Activated CD4-positive, alpha-beta T cell treated with anti-CD3 and anti-CD28 coated beads for 24 hours (primary cell): Measurements from ENCODE around the gene CA10.

ENCODE experiments used
- DNase-seq, 2 donors: peaks; one replicate each; pipeline ENCODE4 v3.0.0-alpha.2; 2020; ENCODE audit warnings: low read depth in 2 of 2

CA10 gene

DNA sequence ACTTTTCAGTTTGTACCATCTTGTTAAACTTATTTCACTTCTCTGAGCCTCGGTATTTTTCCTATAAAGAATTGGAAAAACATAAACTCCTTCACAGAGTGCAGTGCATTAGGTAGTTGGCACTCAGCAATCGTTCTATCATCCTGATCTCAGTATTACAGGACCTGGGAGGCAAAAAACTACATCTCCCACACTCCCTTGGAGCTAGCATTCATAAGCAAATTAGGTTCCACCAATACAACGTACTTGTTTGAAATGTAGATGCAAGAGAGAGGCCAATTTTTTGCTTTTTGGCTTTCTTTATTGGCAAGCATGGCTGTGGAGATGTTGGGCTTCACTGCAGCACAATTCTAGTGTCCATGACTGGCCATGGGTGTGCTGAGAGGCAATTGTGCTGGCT, 285.2 kb downstream of the CA10 start:
- DNase-seq, result no peak

DNA sequence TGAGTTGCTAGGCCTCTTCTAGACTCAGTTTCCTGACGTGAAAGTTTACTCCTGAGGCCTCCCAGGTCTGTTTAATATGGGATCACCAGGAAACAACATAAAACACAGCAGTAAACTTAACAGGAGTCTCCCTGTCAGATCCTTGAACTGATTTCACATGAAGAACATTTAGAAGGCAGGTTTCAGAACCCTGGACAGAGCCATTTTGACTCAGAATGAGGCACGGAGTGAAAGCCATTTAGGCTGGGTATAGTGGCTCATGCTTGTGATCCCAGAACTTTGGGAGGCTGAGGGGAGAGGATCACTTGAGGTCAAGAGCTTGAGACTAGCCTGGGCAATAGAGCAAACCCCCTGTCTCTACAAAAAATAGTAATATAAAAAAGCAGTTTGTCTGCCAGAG, 289.1 kb downstream of the CA10 start:
- no peak for DNase-seq

DNA sequence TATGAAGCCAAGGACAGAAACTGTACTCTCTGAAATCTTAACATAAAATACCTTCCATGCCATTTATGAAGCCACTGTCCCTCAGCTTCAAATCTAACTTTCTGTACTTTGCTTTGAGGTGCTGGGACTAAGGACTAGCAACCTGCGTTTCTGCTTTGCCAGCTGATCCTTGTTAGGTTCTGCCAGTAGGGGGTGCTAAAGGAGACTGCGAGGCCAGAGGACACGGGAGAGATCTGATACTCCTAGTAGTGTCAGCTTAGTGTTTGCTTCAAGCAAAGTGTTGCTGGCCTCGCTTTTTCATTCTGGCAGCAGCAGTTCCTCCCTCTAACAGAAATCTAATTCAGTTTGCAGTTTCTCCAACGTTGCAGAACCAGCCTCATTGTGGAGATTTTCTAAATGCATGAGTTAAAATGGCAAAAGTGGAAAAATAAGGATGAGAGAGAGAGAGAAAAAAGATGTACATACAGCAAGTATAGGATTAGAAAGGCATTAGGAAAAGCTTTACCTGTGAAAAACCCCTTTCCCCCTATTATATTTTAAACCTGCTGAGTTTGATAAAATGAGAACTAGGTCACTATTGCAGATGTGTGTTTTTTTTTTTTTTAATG, 297.5 kb downstream of the CA10 start:
- DNase-seq, result no peak

DNA sequence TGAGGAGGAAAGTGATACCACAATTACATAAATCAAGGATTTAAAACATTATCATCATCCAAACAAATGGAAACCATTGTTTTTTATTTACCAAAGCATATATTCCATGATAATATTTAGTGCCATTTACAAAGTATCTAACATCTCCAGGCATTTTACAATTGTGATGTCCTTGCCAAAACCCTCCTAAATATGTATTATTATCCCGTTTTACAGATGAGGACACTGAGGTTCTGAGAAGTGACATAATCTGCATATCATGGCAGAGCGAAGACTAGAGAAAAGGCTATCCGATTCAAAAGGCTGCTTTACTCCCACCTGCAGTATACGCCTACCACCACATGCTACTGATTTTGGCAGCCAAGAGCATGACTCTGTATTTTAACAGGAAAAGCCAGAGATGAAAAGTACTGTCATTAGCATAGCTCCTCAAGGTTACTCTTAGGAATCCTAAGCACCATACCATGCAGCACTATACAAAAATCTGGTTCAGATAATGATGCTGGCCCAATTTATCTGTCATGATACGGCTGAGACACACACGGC, 301.4 kb downstream of the CA10 start:
- DNase-seq, result no peak

DNA sequence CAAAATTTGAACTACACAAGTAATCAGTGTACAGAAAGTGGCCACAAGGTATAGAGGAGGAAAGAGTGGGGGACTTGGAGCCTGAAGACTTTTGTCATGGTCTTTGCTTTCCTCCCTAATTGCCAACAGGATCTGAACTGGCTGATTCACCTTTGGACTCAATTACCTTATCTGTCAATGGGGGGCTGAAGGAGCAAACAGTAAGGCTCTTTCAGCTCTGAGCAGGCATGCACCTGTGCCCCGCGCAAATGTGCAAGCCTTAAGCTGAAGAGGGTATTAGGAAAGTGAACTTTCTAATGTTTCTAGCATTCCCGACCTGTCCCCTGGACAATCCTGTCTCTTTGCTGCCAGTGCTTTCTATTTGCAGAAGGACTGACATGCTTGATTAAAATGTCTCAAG, 302.7 kb downstream of the CA10 start:
- no peak for DNase-seq

DNA sequence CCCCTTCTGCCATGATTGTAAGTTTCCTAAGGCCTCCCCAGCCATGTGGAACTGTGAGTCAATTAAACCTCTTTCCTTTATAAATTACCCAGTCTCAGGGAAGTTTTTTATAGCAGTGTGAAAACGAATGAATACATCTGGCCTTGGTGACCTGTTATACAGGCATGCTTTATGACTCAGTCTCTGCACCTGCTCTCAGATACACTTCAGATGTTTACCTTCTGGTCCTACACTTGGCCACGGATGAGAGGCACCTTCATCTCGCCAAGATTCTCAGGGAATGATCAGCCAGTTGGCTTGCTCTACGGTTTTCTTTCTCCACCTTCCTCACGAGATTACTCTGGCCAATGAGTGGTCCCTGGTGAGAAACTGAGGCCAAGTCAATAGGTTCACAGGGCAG, 304.7 kb downstream of the CA10 start:
- DNase-seq, result no peak

DNA sequence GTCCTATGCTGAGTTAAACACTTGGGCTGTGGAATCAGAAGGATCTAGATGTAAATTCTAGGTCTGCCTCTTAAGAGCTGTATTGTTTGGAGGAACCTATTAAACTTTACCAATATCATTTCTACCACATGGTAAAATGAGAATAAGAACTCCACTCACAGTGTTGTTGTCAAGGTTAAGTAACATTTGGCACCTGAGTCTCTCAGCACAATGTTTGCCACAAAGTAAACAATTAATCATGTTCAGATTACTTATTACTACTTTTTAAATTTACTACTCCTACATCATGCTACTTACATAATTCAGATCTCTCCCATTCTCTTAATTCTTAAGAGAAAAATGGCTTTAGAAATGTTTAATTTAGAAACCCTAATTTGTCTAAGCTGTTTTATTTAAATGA, 305.9 kb downstream of the CA10 start:
- DNase-seq, result no peak

DNA sequence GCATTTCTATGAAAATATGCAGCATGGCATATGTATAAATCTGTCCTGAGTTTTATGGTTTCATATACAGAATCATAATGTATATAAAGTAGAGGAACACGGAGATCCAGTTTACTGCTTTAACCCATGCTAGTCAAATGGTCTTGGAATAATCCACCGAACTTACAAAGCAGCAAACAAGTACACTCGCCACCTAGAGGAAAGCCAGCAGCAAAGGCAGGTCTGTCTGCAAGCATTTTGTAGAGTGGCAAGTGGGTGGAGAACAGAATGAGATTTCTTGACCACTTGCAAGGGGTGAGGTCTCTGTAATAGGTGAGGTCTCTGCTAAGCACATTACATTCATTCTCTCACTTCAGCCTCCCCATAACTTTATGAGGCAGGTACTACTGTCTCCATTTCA, 308.3 kb downstream of the CA10 start:
- no peak for DNase-seq

DNA sequence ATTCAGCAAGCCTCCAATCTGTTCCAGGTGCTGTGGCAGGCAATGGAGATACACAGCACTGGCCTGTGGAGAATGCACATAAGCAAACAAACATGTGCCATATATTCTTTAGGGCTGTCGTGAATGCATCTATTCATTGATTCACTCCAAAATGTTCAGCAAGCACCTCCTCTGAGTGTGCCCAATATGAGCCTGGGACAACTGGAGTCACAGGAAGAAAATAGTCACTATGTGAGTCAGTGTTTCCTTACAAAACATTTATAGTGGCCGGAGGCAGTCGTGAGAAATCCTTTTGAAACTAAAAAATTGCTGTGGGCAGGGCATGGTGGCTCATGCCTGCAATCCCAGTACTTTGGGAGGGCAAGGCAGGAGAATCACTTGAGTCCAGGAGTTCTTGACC, 310.1 kb downstream of the CA10 start:
- DNase-seq, result no peak

DNA sequence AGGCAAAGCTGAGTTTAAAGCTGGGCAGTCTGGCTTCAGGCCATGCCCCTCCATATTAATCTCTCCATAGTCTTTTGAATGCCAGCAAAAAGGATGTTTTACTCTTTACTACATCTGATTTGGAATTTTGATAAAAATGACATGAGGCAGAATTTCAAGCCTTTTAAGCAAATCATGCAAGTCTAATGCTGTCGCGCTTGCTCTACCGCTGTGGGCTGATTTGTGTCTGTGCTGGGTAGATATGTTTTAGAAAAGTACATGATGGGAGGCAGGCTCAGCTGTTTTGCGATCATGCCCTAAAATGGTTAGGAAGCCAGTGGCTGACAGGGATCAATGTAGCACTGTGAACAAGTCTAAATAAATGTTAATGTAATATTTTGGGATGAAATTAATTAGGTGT, 311.9 kb downstream of the CA10 start:
- DNase-seq, result no peak

DNA sequence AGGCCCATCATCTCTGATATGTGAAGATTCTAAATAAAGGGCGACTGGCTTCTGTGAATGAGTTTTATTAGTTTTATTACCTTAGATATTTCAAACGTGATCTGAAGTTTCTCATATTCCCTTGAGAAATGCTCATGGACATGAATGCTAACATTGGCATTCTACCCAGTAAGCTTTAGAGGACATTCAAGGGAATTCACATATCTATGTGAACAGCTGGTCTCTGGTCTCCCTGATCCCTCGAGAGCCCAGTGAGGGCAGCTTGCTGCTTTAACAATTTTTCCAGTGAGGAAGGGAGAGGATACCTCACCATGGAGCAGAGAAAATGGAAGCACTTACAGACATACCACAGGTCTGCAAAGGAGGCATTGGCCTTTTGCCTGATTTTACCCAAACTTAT, 312.7 kb downstream of the CA10 start:
- DNase-seq, result no peak

DNA sequence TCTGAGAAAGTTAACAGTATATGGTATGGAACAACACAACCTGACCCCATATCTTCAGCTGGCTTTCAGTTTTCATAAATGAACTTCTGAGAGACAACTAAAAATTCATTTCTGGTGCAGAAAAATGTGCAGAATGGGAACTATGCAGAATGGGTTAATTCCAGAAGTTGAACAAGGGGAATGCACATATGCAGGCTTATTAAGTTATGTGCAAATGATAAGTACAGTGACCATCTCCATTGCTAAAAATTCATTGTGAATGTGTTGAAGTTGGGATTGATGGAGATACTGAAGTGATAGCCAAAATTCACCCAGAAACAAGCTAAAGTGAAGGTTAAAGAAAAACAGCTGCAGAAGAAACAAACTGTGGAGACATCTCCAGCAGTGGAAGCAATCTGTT, 315.8 kb downstream of the CA10 start:
- no peak for DNase-seq

DNA sequence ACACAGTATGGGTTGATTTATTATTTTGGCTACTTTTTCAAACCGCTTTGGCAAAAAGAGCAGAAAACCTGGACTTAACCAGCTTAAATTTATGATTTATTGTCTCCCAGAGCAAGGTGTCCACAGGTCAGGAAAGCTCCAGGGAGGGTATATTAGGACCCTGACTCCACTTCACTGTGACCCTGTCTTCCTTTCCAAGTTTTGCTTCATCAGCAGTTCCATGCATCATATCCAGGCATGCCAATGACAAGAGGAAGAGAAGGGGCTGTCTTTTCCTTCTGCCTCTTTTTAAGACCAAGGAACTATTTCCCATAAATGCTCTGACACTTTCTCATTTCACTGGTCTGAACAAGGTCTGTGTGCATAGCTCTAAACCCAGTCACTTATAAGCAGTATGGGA, 316.8 kb downstream of the CA10 start:
- DNase-seq, result no peak

DNA sequence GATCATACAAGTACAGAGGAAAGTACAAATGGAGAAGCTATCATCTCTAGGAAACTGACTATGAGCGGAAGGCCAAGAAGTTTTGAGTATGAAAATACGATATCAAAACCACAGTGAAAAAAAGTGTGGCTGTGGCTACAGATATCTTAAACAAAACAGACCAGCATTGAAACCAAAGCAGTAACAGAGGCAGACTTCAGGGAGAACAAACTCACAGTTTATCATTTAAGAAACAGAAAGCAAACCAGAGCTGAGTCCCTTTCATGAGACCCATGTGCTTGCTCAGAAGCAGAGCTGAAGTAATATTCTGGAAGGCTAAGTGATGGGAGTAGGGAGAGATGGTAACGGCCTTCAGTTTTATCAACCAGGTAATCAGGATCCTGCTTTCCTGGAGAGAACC, 317.8 kb downstream of the CA10 start:
- DNase-seq, result no peak

DNA sequence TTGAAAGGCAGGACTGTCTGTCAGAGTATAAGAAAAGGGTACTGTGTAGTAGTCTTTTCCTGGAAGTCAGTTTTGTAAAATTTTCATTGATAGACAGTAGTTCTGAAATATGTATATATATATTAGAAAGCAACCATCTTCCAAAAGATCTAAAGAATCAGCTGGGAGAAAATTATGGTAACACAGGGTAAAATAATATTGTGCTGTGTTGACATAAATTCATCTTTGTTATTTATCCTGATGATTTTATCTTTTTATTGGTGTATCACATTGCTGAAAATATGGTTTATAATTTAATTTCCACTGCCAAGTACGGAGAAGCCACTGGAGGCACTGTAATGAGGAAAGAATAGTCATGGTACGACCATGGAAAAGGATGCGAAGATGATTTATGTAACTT, 324.9 kb downstream of the CA10 start:
- no peak for DNase-seq

DNA sequence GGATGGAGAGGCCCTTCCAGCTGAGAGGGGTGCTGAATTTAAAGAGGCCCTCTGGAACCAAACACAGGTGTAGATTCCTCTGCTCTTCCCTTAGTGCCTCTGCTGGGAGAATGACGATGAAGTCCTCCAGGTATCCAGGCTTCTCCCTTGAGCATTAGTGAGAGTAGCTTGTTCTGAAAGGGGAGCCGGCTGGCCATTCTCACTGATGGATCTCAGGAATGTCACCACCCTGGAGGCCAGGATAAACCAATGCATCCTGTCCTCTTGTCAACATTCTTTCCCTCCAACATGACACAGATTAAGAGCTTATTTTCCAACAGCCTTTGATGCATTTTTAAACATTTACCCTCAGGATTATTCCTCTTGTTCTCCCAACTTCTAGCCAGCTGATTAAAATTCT, 325.5 kb downstream of the CA10 start:
- DNase-seq, result no peak

DNA sequence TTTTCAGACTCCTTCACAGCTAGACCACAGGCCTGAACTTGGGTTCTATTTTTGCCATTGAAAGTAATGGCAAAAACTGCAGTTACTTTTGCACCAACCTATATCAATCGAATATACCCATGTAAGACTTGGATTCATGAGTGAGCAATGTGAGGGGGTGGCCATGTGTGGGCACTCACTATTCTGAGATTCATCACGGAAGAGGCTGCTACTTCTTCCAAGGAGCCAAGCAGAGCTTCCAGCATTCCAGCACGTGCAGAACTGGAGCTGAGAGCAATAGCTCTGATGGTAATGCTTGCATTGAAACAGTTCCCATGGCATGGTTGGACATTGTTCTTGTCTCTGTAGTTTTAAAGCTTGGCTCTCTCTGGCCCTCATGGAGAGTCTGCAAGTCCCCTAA, 327.6 kb downstream of the CA10 start:
- DNase-seq, result no peak

DNA sequence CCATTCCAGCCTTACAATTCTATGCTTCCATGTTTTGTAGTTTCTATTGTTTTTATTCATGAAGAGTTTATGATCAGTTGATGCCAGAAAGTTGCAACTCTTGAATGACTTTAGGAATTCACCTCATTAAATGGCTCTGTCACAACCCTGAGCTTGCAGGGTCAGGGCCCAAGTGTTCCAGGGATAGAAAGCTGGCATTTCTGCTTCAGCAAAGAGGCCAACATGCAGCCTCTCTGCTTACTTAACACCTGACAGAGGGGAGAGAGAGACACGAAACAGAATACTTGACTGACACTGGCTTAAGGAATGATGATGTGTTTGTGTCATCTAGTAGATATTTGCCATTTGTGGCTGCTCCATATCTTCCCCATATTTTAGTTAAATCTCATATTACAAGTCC, 328.1 kb downstream of the CA10 start:
- no peak for DNase-seq

DNA sequence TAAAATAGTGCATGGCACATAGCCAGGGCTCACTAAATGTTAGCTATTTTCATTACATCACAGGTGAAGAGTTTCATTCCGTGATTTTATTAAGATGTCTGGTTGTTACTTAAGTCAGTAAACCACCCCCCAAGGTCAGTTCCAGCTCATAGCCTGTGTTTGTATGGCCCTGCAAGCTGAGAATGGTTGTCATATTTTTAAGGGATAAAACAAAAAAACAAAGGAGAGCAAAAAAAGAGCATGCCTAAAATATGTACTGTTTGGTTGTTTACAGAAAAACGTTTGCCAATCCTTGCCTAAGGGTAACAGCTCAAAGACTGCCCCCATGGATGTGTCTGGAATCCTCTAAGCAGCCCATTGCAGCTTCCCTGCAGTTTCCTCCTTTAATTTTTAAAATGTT, 329.6 kb downstream of the CA10 start:
- DNase-seq, result no peak

DNA sequence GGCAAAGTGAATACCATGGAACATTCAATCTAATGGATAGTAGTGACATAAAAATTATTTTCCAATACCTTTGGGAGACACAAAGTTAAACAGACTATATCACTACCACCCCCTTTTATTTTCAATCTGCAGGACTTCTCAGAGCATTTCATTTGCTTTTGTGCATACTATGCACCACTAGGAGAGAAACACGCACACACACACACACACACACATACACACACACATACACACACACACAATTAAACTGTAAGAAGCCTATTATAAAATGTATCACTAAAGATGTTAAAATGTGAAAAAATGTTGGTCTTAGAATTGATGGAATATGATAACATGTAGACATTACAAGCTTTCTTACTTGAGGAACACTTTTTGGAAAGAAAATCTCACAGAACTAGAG, 331.4 kb downstream of the CA10 start:
- DNase-seq, result no peak

DNA sequence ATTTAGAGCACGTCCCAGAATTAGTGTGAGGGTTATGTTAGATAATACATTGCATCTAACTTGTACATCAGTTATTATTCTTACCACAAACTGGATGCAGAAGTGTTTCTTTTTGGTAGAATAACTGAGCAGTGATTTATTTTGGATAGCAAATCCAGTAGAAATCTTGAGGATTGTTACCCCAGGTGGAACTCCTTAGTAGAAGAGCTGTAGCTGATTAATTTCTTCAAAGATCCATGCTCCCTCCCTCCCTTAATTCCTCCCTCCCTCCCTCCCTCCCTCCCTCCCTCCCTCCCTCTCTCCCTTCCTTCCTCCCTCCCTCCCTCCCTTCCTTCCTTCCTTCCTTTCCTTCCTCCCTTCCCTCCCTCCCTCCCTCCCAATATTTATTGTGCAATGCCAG, 337.7 kb downstream of the CA10 start:
- DNase-seq, result no peak

DNA sequence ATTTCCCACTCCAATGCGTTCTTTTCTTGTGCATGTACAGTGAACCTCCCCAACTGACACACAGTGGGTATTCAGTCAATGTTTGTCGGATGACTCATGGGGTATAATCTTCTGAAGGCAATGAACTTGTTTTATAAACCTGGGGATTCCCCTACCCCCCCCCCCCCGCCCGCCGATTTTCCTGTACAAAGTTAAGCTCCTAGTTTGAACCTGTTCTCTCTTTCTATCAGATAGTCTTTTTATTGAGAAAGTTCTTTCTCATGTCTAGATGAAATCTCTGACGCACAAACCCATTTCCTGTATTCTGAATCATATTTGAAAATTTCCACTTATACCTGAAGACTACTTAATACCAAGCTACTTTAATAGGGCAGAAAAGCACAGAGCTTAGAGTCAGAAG, 338.3 kb downstream of the CA10 start:
- DNase-seq, result peak in 1 of 2 donors; percentile 8

DNA sequence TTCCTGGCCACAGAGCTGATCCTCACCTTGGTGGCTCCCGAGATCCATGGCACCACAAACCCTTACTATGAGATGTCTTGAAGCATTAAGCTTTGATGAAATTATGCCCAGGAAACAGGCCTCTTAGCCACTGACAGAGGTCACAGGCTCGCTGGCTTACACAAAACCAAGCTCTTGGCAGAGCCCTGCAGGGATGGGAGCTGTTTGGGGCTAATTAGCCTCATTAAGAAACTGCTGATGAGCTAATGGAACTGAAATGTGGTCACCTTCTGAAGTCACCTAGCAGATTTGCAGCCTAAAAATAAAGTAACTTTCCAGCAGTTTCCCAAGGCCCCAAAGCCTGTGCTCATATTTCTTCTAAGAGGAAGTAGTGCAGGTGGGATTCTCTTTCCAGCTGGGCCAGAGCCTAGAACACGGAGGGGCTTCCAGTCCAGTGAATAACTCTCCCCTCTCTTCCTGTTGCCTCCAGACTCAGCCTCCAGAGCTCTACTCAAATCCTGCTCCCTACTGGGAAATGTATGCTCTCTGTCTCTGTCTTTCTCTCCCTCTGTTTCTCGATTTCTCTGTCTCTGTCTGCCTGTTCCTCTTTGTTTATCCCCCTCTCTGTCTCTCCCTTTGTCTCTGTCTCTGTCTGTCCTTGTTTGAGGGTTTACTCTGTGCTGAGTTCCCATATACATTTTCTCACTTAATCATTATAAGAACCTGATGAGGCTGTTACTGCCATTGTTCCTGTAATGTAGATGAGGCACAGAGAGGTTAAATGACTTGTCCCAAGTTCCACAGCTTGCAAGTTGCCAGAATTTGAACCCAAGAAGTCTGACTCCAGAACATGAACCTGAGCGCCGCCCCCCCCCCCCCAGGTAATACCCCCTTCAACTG, 338.9 kb downstream of the CA10 start:
- no peak for DNase-seq
